ENCODE measurements around the gene FSIP1.

Gene FSIP1

DNA sequence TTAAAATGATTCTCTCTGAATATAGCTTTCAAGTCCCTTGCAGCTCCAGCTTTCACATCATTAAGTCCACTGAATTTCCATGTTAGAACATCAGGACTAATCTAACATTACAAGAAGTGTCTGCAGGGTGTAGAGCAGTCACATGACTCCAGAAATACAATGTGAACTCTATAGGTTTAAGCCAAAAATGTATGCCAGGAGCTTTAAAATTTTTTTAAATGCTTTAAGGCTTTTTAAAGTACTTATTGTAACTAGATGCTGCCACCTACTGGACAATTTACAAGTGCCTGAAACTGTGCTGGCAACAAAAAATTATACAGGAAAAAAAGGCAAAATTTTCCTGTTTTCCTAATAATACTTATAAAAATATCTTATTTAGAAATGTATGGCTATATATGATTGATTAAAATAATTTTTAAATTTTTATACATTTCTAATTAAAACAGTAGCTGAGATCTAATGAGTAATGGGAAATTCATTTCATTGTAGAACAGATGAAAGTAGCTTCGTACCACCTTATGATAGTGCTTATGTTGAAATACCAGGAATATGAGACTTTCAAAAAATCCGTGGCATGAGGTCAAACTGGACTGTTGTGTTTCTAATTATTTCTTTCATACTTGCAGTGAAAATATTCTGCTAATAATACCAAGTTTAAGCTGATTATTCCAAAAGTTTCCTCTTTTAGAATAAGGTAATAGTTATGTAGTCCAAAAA, 25.7 kb downstream of the FSIP1 start:
- DNase-seq (ENCODE audit: low spot score) = no peak

- no peak for DNase-seq (ENCODE audit: low spot score)
These were observed 29.6 kb downstream of the FSIP1 start for GRCh38 chr15:39752991-39753390.

DNA sequence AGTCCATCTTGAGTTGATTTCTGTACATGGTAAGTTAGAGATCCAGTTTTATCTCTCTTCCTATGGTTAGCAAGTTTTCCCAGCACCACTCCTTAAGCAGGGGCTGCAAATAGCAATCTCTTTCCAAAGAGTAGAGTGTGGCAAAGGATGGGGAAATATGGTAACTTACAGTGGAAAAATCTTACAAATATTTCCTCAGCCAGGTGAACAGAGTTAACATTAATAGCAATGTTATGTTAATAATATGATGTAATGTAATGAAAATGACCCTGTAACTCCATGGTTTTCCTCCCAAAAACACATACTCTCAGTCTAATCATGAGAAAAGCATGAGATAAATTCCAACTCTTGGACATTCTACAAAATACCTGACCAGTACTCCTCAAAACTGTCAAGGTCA, 30.4 kb downstream of the FSIP1 start:
- DNase-seq (ENCODE audit: low spot score) = no peak

DNA sequence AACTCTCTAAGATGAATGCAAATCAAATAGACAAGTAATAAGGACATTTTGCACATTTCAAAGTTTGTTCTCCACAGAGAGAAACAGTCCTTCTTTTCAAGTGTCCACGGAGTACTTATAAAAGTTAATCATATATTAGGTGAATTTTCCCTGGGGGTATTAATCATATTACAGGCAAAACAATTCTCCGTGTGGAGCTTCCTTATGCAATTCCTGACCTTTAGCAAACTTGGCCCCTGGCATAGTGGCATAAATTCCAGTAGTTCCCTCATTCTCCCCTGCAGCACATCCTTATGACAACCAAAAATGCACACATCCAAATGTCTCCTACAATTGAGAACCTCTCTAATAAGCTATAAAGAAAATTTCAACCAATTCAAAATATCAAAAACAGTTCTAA, 34.4 kb downstream of the FSIP1 start:
- no peak for DNase-seq (ENCODE audit: low spot score)

DNA sequence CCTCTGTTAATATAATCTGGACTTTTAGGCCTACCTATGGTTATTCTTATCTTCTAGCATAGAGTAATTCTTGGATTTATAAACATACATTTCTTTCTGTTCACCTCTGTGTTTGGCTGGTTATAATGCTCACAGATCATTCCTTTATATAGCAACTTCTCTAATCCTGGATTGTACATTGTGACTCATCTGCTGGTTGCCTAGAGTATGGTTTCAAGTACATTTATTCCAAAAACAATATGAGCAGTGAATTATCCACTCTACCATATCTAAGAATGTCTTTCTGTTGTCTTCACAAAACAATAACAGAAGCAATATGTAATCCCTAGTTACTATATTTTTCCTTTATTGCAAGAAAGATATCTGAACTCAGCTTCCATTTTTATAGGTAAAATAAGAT, 35.3 kb downstream of the FSIP1 start:
- peak; percentile 24 for DNase-seq (ENCODE audit: low spot score)

- DNase-seq (ENCODE audit: low spot score) = no peak
These were observed 35.8 kb downstream of the FSIP1 start for GRCh38 chr15:39746714-39747276.

DNA sequence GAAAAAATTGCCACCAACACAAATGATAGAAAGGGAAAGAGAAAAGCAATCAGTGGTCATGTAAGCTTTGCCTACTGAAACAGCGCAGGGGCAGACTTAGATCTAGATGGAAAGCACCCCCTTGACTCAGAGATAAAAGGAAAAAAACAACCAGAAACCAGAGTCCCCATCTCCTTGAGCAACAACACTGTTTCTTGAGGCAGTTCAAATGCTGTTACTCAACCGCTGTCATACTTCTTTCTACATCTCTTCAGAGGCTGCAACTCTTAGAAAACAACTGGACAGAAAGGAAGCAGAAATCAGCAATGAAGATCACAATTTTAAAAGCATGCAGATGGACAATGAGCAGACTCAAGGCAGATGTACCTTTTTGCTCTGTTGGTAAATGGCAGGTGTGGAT, 36.5 kb downstream of the FSIP1 start:
- DNase-seq (ENCODE audit: low spot score) = no peak

- no peak for DNase-seq (ENCODE audit: low spot score)
These were observed 37.2 kb downstream of the FSIP1 start for GRCh38 chr15:39745415-39745814.

DNA sequence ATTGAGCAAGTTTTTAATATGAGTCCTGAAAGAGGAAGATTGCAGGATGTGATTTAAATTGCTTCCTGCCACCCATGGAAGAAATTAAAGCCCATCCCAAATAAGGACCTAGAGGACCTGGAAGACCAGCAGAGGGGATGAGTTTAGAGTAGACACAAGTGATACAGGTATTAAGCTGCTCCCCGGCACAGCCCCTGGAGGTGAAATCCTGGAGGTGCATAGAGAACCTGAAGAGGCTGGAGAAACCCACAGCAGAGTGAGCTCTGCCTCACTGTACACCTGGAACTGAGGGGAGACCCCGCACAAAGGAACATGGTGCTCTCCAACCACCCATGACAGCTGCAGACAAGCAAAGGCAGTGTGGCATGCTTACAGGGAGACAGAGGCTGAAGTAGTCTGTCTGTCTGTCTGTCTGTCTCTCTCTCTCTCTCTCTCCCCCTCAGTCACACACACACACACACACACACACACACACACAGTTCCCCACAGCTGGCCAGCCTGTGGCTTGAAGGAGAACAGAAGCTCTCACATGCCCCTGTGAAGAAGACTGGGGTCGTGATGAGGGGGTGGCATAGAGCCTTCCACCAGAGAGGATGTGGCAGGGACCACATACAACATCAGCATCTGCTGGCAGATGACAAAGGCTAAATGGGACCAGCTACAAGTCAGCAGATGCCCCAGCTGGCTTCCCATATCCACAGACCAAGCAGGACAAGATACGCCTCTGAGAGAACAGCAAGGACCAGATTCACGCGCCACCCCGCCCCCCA, 38.1 kb downstream of the FSIP1 start:
- no peak for DNase-seq (ENCODE audit: low spot score)

- no peak for DNase-seq (ENCODE audit: low spot score)
These were observed 39.0 kb downstream of the FSIP1 start for GRCh38 chr15:39743611-39744010.

GRCh38 chr15:39741258-39741657, 41.4 kb downstream of the FSIP1 start:
- no peak for DNase-seq (ENCODE audit: low spot score)

DNA sequence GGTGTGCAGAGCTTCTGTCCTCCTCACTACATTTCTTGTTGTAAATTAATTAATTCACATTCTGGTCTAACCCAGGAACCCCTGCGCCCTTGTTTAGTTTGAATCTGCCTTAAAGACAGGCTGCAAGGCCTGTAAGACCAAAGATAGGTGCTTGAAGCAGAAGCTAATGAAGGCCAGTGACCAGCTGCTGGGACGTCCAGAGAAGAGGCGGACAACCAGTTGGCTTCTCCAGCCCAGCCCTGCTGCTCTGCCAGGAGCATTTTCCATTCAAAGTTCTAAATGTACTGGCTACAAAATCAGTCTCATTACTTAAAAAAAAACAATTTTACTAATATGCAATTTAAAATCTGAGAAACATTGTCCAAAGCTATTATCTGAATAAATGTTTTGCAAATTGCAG, 43.6 kb downstream of the FSIP1 start:
- DNase-seq (ENCODE audit: low spot score) = no peak

- no peak for DNase-seq (ENCODE audit: low spot score)
These were observed 45.5 kb downstream of the FSIP1 start for GRCh38 chr15:39737196-39737550.

DNA sequence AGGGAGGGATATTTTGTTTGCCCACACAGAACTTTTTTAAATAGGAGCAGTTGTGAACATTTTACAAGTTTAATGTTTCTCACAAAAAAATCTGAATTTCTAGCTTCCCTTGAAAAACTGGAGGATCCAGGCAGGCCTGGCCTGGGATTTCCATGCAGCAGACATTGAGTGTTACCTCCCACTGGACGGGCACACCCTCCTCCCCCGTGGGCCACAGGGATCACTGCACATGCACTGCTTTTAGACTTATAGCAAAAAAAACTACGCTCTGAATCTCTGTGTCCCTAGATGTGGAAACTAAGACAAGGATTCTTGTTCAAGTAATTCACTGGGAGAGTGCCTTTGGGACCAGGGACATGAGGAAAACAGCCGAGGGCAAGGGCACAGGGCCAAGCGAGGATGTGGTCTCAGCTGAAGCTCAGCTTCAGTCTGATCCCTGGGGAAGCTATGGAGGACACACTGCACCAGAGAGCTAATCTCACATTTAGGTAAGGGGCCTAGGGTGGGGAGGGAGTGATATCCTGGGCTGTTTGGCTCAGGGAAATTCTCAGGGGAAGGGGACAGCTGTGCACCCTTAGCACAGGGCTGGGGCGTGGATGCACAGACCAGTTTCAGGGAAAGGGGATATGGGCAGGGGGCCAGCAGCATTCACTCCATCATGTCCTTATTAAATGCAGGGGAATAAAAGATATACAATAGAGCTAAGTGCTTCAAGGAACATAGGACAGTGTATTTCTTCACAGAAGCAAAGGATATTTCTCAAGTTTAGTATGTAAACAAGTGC, 46.0 kb downstream of the FSIP1 start:
- DNase-seq (ENCODE audit: low spot score) = no peak

- no peak for DNase-seq (ENCODE audit: low spot score)
These were observed 47.4 kb downstream of the FSIP1 start for GRCh38 chr15:39735120-39735717.

- DNase-seq (ENCODE audit: low spot score) = no peak
These were observed 51.4 kb downstream of the FSIP1 start for GRCh38 chr15:39731266-39731665.

- DNase-seq (ENCODE audit: low spot score) = no peak
These were observed 52.1 kb downstream of the FSIP1 start for GRCh38 chr15:39730552-39730951.

GRCh38 chr15:39729500-39729899, 53.1 kb downstream of the FSIP1 start:
- no peak for DNase-seq (ENCODE audit: low spot score)

DNA sequence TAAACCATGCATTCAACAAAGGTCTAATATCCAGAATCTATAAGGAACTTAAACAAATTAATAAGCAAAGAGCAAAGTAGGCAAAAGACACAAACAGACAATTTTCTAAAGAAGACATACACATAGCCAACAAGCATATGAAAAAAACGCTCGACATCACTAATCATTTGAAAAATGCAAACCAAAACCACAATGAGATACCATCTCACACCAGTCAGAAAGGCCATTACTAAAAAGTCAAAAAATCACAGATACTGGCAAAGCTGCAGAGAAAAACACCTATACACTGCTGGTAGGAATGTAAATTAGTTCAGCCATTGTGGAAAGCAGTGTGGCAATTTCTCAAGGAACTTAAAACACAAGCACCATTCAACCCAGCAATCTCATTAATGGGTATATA, 53.8 kb downstream of the FSIP1 start:
- DNase-seq (ENCODE audit: low spot score) = no peak

DNA sequence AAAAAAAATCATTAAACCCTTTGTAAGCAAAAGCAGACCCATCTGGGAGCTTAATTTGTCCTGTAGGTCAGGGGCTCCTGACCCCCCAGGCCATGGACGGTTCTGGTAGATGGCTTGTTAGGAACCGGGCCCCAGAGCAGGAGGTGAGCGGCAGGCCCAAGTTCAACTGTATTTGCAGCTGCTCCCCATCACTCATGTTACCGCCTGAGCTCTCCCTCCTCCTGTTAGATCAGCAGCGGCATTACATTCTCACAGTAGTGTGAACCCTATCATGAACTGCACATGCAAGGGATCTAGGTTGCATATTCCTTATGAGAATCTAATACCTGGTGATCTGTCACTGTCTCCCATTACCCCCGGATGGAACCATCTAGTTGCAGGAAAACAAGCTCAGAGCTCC, 60.7 kb downstream of the FSIP1 start:
- DNase-seq (ENCODE audit: low spot score) = no peak

DNA sequence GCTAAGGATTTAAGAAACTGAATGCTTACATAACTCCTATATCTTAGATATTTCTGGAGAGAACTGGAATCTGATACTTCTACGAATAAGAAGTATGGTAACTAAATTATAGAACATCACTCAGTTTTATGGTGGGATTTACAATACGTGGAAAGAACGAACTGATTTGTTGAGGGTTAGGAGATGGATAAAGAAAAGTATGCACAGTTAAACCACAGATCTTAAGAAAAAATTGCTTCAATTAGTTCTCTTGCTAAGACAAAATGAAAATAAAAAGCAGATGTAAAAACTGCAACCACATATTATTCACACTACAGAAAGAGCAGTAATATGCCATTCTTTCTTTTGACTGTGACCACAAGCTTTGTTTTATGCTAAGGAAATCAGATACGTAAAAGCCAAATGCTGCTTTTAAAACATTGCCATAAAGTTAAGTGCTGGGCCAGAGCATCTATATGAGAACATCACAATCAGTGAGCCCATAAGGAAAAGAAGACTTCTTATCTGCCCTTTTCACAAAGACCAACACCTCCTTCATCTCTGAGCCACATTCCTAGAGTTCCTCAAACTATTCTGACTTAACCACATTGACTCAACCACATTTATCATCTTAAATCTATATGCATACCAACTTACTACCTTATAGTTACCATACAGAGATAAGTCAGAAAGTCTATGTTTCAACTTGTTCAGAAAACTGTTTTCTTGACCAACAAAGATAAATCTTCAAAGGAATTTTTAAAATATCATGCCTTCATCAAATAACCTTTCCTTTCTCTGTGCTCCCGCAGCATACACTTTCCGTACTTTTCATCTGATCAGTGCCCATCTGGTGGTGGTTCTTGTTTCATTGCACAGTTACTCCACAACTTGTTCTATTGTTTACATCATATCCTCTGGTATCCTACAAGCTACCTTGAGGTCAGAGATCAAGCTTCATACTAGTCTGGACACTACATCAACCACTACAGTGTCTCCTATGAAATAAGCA, 61.7 kb downstream of the FSIP1 start:
- peak; percentile 13 for DNase-seq (ENCODE audit: low spot score)
